Suppressor macrophage treated with lipopolysaccharide for 1 hour (primary cell): Measurements from ENCODE around the gene LYRM7.
"Not testable (repeated sequence)": the region's sequence is repeated elsewhere in the genome, so short reads cannot be mapped to it uniquely, and the experiment has no call there.

Source experiments
- DNase-seq, 3 donors: peaks; one replicate each; pipeline ENCODE4 v3.0.0-alpha.2; 2020 to 2022

Gene LYRM7

DNA sequence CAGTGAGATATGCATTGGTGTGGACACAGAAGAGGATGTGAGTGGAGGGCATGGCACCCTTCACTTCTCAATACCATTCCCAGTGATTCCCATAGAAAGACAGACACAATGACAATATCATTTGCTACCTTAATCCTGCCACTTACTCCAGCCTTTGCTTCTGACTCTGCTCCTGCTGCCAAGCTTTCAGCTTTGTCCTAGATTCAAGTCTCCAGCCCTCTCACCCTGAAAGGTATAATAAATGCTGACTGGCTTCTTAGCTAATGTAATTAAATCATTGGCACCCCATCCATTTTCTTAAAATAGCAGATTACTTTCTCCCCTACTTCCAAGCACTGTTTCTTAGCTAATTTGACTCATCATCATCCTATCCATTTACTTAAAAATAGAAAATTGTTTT lies 52.0 kb downstream of the LYRM7 start:
- no peak for DNase-seq

DNA sequence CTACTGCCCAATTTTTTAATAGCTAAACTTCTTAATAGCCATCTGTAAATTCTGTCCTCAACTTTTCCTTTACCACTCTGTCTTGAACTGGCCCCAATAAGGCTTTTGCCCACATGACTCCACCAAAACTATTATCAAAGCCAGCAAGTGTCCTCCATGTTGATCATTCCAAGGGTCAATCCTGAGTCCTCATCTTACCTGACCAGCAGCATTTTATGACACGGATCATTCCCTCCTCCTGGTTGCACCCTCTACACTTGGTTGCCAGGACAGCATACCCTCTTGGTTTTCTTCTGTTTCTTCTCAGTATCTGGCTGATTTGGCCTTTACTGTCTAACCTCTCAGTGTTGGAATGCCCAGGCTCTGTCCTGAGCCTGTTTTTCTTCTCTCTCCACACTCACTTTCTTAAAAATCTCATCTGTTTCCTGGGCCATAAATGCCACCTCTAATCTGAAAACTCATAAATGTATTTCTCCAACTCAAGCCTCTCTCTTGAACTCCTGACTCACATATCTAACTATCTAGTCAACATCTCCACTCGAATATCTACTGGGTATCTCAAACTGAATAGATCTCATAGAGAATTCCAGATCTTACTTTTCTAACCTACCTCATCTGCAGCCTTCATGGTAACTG lies 53.1 kb downstream of the LYRM7 start:
- DNase-seq = no peak

DNA sequence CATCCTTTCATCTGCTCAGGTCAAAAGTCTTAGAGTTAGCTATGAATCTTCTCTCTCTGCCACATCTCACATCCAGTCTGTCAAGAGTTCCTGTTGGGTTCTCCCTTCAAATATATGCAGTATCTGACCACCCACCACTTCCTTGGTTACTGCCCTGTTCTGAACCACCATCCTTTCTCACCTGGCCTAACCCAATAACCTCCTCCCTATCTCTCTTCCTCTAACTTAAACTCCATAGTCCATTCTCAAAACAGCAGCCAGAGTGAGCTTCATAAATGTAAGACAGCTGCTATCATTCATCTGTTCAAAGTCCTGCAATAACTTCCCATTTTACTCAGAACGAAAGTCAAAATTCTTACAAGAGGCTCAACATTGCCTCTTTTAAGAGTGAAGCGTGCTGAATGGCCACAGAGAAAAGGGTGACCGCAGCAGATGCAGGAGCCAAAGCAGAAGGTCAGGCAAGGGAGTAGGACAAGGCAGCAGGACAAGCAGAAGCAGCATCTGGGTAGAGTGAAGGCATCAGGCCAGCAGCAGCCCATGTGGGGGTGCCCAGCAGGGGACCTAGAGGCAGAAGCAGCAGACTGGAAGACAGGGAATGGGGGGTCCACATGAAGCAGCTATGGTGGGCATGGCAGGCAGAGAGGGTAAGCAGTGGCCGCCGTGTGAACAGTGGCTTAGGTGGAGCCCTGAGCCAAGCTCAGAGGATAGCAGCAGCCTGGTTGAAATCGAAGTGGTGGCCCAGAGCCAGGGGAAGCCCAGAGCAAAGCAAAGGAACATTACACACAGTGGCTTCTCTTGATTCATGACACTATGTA lies 53.9 kb downstream of the LYRM7 start:
- peak; percentile 68 to 87 (median 85) for DNase-seq

DNA sequence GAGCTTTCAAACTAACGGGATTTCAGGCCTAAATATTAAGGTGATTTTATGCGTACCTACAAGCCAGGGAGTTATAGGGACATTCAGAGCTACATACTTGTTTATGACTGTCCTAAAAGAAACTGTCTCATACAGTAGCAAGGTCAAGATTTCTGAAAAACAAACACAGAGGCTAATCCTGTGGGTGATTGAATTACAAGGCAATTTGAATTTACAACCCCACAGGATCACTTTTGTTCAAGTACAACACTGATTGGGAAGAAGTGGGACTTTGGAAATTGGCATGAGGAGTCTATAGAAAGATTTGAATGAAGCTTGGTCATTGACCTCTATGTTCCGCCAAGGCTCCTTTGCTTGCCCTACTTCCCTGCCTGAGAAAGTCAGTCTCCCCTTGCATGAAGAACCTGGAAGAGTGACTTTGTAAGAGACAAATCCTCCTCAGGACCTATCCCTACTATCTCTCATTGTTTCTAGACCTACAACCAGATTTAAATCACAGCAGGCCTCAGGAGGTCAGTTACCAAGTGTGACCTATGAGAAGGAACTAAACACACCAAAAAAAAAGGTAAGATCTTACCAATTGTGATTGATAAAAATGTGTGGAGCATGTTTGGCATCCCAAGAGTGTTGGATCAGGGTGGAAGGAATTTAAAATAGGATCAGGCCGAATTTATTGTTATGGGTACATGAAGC lies 54.7 kb downstream of the LYRM7 start:
- no peak for DNase-seq

DNA sequence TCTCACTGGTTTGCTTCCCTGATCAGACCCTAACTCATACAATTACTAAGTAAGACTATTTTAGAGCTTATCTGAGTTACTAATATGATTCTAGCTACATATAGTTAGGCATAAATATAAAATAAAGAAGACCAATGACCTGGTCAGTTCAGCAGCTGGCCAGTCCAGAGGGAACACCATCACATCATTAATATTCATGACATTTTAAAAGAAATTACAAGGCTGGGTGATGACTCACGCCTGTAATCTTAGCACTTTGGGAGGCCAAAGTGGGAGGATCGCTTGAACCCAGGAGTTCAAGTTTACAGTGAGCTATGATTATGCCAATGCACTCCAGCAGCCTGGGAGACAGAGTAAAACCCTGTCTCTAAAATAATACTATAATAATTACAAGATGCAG lies 56.2 kb downstream of the LYRM7 start:
- no peak for DNase-seq

DNA sequence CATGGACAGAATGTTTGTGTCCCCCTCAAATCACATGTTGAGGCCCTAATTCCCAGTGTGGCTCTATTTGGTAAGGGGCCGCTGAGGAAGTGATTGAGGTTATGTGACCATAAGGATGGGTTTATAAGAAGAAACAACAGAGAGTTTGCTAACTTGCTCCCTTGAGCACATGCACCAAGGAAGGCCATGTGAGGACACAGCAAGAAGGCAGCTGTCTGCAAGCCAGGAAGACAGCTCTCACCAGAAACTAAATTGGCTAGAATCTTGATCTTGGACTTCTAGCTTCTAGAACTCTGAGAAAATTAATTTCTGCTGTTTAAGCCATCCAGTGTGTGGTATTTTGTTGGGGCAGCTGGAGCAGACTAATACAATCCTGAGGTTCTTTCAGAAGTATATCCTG lies 57.9 kb downstream of the LYRM7 start:
- DNase-seq = no peak

DNA sequence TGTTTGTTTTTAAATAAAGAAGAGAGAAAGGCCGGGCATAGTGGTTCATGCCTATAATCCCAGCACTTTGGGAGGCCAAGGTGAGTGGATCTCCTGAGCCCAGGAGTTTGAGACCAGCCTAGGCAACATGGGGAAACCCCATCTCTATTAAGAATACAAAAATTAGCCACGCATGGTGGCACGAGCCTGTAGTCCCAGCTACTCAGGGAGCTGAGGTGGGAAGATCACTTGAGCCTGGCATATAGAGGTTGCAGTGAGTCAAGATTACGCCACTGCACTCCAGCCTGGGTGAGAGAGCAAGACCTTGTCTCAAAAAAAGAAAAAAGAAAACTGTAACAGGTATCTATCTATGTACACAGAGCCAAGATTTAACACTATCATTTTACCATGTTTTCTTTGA lies 58.9 kb downstream of the LYRM7 start:
- DNase-seq = no peak

DNA sequence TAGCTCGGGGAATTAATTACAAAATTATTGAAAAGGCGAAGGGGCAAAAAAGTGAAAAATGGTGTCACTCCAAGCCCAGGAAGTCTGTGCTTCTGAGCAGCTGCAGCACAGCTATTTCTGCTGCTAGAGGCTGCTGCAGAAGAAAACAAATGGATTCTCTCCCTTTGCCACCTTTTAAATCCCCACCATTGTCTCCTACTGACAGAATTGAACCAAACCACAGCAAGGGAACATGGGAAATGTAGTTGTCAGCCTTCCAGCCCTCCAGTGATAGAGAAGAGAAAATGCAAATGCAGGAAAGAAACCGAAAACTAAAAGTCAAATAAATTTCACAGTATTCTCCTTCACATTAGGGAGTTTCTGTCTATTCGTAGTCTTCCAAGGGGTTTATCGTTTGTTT lies 59.7 kb downstream of the LYRM7 start:
- DNase-seq = peak in 1 of 3 donors; percentile 26

DNA sequence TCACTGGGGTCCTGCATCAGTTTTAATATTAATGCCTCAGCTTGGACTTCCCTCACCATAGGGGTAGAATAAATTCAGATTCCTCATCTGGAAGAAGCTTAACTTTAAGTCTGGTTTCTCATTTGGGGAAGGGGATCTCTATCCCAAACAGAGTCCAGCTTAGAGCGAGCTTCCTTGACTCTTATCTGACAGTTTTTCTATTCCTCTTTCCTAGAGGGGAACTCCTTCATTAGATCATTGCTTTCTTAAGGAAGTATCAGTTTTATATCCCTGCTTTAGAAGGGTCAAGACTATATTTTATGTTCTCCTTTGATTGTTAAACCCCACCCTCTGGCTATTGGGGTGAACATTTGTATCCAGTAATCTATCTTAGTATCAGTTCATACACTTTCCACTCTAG lies 68.9 kb downstream of the LYRM7 start:
- DNase-seq = peak; percentile 55 to 81 (median 69)

DNA sequence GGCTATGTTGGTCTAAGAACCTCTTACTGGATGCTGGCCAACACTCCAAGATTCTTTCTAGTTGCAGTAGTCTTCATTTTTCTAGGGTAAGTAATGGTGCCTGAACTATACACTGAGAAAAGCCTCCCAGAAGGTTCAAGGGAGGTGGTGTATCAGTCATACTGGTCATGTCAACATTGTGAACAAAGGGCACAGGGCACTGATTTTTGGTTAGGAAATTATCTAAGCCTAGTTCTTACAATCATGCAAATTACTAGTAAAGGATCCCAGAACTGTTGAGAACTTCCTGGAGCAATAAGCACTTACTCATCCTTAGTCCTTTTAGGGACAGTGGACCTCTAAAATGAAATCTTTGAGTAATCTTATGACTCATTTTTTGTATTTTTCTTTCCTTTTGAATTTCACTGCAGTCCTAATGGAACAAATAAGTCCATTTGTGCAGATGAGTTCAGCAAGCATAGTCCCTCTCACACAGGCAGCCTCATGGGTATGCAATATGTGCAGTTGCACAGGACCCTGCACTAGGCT lies 72.0 kb downstream of the LYRM7 start:
- DNase-seq = peak; percentile 84 to 99 (median 94)

DNA sequence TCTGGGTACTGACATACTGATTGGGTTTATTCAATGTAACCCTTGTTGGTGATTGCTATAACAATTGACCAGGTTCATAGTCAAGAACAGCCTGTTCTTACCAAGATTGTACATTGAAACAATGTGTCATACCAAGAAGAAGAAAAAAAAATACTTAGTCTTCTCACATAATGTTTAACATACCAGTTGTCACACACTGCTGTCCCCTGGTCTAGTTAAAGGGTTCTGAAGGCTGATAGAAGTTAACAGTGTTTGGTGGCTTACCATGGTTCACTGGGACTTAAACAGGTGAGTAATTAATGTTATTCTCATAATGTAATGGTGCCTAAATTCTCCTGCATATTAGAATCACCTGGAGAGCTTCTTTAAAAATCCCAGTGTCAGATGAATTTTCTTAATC lies 74.6 kb downstream of the LYRM7 start:
- DNase-seq = no peak

DNA sequence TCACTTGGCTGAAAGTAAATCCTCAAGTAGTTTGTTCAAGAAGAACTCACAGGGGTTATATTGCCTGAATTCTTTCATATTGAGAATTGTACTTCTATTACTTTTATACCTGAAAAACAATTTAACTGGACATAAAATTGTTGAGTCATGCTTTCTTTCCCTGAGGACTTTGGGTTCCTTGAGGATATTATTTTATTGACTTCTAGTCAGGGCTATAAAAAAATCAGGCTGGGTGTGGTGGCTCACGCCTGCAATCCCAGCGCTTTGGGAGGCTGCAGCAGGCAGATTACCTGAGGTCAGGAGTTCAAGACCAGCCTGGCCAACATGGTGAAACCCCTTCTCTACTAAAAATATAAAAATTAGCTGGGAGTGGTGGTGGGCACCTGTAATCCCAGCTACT lies 75.2 kb downstream of the LYRM7 start:
- DNase-seq = no peak

DNA sequence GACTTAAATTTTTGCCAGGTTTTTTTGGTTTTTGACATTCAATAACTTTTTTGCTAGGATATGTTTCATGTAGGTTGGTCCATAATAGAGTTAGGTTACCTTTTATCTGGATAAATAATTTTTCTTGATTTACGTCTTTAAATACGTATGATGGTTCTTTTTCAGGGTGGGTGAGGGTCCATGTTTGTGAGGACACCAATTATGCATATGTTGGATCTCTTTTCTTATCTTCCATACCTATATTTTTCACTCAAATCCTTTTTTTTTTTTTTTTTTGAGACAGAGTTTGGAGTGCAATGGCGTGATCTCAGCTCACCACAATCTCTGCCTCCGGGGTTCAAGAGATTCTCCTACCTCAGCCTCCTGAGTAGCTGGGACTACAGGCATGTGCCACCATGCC lies 75.8 kb downstream of the LYRM7 start:
- no peak for DNase-seq

DNA sequence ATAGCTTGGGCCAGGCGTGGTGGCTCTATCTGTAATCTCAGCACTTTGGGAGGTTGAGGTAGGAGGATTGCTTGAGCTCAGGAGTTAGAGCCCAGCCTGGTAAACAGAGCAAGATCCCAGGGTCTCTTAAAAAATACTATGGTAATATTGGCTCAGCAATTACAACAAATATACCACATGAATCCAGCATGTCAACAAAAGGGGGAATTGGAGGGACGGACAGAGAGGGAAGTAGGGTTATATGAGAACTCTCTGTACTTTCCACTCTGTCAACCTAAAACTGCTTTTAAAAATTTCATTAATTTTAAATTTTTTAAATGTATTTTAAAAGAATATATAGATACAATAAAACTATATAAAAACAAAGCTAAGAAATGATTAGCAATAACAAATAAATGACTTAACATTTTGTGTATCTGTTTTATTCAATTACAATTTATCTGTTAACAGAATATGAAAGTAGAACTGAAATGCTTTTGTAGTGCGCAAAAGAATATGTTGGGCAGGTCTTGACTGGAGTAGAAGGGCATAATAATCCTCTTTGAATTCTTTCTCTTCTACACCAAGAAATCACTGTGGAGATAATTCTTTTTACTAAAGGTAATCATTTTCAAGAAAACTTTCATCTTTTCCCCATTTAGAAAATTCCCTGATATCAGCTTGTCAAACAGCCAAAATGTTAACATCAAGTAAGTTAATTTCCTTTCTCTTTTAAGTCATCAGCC lies 80.2 kb downstream of the LYRM7 start:
- DNase-seq = peak; percentile 72 to 87 (median 82)

DNA sequence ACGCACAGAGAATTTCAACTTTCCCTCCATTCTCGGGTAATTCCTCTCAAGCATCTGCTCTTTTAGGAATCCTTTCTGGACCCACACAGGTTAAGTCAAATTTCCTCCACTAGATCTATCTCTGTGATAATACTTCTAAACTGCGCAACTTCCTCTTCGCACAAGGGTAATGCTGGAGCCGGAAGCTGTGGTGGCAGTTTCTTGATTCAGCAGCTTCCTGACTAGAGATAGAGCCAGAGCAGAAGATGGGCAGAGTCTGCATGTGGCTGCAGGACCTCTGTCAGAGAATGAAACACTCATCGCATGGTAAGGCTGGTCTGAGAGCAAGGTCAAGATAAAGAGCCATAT lies 82.1 kb downstream of the LYRM7 start:
- DNase-seq = peak; percentile 84 to 91 (median 90)

DNA sequence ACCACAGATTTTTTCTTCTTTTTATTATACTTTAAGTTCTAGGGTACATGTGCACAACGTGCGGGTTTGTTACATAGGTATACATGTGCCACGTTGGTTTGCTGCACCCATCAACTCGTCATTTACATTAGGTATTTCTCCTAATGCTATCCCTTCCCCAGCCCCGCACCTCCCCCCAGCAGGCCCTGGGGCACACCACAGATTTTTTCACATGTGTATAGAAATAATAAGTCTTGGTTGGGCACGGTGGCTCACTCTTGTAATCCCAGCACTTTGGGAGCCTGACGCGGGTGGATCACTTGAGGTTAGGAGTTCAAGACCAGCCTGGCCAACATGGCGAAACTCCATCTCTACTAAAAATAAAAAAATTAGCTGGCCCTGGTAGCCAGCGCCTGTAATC lies 83.3 kb downstream of the LYRM7 start:
- not testable (repeated sequence) for DNase-seq

DNA sequence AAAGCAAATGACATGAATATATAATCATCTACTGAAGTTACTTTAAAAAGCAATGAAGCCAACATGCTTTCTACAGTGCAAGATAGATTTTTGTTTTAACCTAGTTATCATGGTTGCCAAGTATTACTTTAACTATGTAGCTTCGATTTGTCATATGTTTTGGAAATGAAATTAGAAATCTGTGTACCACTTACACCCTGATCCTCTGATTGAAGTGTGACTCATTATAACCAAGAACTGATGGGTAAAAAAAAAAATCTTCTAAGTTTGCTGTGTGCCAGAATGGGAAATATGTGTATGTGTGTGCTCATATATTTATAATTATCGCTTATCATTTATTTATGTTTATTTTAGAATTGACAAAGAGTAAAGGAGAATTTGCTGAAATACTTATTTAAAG lies 84.0 kb downstream of the LYRM7 start:
- DNase-seq = no peak
